Urothelium cell line (cell line): ENCODE measurements around the gene ULK4.

Experiments
- DNase-seq: peaks from one replicate; pipeline ENCODE4 v3.0.0; 2011; ENCODE audit warnings: low spot score, mixed read lengths
- FAIRE-seq: peaks from 2 replicates; lab custom pipeline; 2011; peaks lifted over from hg19 to GRCh38; lab: Jason Lieb, UNC

ULK4 gene

GRCh38 chr3:41327718-41328117, 634.2 kb downstream of the ULK4 start:
- no peak for FAIRE-seq
- no peak for DNase-seq

DNA sequence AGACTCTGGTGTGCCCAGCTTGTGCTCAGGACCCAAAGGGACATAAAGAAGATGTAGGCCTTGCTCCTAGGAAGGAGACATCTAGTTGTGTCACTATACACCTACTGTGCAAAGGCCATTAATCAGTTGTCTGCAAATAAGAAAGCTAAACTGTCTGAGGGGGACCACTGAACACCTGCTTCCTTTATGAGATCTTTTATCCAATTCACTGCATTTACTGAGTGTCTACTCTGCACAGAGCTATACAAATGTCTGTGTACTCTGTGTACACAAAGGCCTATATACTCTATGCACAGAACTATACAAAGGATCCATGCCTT, 637.8 kb downstream of the ULK4 start:
- FAIRE-seq (no peak), DNase-seq (no peak)

DNA sequence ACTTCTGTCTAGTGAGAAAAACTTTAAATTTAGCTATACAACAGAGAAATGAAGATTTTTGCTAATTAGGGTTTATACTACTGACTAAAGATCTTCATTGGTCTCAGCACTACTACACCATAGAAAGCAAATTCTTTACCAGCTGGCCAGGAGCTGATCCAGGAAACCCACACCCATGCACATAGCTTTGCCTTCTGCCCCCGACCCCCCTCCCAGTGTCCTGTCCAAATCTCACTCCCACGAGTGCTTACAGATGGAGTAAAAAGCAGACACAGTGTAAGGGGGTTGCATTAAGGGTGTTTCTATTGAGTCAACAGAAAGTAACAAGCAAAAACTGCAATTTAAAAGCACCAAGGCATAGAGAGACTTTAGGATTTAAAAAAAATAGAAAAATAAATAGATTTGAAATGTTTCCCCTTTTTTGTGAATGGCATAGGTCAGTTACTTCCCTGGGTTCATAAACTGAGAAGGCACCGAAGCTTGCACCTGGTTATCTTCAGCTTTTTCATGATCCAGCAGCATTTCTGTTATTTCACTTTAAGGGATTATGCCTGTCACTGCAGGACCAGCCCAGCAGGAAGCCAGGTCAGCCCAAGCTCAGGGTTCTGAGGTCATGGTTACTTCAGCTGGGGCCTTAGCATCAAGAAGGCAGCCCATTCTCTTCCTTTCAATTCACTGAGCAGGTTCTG, 638.3 kb downstream of the ULK4 start:
- no peak for DNase-seq

DNA sequence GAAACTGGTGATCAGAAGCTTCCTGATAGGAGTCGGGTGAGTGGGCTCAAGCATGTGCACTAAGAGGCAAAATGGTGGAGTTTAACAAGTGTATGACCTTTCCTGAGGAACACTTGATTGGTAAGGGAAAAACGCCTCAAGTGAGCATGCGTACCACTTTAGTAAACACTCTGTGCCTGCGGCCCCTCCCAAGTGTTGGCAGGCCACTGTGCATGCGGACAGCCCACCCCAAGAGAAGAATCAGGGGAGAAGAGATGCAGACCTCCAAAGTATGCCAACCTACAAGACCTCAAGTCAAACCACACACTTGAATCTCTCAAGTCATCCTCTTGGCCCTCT, 640.3 kb downstream of the ULK4 start:
- no peak for DNase-seq
- no peak for FAIRE-seq

More for the DNA sequence above, 638.3 kb downstream of the ULK4 start:
- no peak for FAIRE-seq

GRCh38 chr3:41320953-41321641, 640.8 kb downstream of the ULK4 start:
- DNase-seq (no peak), FAIRE-seq (no peak)

GRCh38 chr3:41318520-41318919, 643.4 kb downstream of the ULK4 start:
- DNase-seq: no peak
- no peak for FAIRE-seq

DNA sequence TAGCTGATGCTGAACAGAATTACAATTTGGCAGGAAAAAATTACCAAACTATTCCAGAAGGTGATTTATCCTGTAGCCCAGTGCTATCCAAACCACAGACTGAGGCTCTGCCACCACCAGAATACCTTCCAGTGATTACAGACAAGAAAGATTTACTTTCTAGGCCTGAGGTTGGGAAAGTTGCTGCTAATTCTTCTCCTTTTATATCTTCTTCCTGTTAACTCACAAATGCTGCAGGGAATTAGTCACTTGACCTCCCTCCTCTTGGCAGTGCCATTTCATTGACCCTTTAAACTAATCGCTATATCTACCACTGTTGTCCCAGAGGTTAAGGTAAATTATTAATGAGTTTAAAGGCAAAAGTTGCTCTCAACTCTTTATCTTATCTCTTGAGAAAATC, 644.2 kb downstream of the ULK4 start:
- no peak for DNase-seq
- no peak for FAIRE-seq

DNA sequence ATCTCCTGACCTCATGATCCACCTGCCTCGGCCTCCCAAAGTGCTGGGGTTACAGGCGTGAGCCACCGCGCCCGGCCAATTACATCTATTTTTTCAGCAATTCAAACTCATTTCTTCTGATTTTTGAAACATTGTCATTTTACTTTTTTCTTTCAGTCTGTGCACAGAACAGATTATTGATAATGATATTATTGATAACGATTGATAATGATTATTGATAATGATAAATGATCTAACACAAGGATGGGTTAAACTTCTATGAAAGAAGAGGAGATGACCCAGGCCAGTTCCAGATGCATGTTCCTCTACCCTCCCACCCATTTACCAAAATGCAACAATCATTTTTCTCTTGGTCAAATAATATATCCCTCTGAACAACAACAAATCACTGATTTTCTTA, 644.6 kb downstream of the ULK4 start:
- no peak for DNase-seq
- FAIRE-seq: no peak

- DNase-seq: no peak
- FAIRE-seq: no peak
Observed at GRCh38 chr3:41315126-41315525, 646.8 kb downstream of the ULK4 start.

DNA sequence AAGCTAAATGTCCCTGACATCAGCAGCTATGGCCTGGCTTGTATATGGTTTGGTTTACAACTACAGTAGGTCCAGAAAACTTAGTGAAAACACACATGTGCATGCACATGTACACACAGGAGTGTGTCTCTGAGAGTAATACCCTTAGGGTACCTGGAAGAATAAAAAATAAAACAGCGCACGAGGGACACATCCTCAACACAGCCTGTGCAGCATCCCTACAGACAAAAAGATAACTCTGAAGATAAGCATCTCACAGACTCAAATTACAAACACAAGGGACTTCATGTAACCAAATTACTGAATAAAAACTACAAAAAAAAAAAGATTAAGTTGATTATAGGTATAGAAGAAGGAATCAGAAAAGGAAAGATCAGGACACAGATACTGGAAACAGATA, 653.8 kb downstream of the ULK4 start:
- FAIRE-seq (no peak), DNase-seq (no peak)

DNA sequence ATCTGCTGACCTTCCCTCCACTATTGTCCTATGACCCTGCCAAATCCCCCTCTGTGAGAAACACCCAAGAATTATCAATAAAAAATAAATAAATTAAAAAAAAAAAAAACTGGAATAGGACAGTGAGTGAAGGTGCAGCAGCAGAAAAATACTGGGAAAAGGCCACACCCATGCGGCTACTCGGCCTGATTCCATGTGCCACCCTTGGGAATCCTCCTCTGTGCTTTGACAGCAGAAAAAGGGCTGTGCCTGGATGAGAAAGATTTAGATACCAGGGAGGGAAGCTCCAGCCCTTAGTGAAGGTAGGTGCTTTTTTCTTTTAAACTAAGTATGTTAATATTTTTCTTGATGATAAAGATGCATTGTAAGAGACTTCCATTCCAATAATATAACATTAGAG, 654.8 kb downstream of the ULK4 start:
- DNase-seq (no peak), FAIRE-seq (no peak)

GRCh38 chr3:41304593-41304992, 657.3 kb downstream of the ULK4 start:
- FAIRE-seq: no peak
- no peak for DNase-seq

DNA sequence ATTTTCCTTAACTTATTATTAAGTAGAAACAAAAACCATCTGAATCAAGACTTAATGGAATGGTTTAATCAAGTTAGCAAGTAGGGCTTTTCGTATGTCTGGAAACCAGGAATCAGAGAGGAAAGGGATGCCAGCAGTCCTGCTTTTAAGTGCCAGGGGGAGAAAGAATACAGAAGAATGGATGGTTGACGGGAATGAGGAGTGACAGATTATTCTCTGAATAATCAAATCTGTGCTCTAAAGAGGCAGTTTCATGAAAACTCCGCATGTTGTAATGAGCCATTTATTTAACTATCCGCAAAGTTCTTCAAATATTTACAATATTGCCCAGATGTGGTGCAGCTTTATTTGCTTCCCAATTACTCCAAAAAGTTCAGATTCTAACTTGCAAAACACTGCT, 659.6 kb downstream of the ULK4 start:
- FAIRE-seq: no peak

GRCh38 chr3:41301548-41301947, 660.4 kb downstream of the ULK4 start:
- FAIRE-seq (no peak), DNase-seq (no peak)

More for the DNA sequence above, 659.6 kb downstream of the ULK4 start:
- no peak for DNase-seq

DNA sequence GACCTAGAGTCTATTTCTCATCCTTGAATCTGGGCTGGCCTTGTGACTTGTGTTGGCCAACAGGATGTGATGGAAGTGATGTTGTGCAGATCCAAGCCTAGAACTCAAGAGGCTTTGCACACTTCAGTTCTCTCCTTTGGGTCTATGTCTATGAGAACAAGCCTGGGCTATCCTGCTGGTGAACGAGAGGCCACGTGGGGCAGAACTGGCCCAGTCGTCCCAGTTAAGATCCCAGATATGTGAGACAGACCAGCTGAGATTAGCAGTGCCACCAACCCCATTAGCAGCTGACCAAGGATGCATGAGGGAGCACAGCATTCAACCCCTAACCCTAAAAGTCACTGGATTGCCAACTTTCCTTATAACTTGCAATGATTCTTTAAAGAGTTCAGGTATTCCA, 662.9 kb downstream of the ULK4 start:
- no peak for DNase-seq
- no peak for FAIRE-seq

DNA sequence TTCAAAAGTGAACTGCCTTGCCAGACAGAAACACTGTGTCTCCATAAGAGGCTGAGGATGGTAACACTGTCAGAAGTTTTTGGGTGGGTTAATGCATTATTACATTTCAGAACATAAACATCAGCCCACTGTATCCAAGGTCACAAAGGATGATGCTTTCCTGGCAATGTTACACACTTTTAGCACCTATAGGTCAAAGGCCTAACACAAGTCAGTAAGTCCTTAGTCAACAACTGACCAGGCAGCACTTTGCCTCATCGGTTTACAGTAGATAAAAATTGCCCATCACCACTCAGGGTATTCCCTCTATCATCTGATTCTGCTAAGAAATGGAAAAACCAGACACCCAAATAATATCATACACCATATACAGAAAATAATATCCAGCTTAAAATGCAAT, 664.2 kb downstream of the ULK4 start:
- FAIRE-seq: peak; percentile 17
- no peak for DNase-seq

DNA sequence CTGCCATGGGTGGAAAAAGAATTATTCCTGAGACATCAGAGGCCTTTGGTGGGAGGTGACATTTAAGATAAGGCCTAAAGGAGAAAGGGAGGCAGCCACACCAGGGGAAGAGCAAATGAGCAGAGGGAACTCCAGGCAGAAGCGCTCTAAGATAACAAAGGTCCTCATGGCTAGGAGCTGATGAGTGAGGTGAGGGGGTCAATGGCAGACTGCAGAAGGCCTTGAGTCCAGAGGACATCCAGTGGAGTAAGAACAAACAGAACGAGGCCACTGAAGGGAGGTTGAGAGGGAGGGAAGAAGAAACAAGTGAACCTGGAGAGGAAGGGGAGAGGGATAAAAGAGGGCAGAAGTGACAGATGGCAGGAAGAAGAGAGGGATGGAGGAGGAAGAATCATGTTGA, 665.3 kb downstream of the ULK4 start:
- DNase-seq: no peak
- FAIRE-seq: no peak

GRCh38 chr3:41295740-41296139, 666.2 kb downstream of the ULK4 start:
- no peak for DNase-seq
- FAIRE-seq: no peak

DNA sequence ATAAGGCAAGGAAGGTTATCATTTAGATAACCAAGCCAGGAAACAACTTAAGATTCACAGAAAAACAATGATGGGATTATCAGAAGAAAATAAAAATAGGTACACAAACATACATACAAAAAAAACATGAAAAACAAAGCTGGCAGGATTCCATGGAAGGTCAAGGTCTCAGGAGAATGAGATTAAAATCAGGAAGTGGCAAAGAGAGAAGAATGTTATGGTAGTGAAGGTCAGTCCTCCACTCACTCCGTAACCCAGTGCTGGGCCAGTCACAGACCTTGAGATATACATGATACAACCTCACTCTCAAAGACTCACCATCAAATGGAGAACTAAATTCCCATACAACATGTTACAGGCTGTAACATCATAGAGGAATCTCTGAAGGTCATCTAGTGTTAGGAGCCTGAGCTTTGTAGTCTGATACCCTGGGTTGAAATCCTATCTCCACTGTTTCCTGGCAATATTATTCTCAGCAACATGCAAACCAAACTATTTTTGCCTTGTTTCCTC, 668.7 kb downstream of the ULK4 start:
- FAIRE-seq: no peak
- no peak for DNase-seq

DNA sequence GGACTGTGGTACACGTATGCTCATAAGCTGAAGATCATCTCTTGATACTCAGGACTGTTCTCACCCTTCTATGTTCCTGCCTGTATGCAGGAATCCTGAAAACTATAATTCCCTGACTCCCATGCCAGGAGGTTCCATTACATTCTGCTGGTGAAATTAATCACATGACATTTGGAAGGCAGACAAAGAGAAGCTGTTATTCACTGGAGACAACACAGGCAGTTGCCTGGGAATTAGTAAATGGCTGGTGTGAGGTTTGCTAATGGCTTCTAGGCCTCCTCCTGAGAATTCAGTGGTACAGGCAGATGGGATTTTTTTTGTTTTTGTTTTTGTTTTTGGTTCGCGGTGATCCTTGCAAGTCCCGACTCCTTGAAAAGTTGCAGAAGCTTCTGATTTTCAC, 671.2 kb downstream of the ULK4 start:
- DNase-seq (no peak), FAIRE-seq (no peak)

GRCh38 chr3:41290306-41290705, 671.6 kb downstream of the ULK4 start:
- FAIRE-seq: no peak

DNA sequence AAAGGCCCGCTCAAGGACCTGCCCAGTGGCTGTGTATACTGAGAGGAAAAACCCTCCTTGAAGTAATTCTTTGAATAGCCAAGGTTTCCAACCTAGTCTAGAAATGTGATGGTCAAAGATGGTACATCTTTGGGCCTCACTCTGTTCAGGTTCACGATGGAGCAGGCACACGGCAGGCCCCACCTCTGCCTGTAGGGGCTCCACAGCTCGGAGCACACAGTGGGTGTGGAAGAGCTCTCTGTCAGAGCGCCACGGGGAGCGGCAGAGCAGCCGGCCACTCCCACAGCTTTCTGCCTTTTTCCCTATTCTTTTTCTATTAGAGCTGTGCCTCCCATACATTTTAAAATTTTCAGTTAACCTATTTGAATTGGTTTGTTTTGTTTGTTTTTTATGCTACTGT, 673.1 kb downstream of the ULK4 start:
- no peak for DNase-seq
- FAIRE-seq: no peak

More at GRCh38 chr3:41290306-41290705, 671.6 kb downstream of the ULK4 start:
- DNase-seq: no peak

DNA sequence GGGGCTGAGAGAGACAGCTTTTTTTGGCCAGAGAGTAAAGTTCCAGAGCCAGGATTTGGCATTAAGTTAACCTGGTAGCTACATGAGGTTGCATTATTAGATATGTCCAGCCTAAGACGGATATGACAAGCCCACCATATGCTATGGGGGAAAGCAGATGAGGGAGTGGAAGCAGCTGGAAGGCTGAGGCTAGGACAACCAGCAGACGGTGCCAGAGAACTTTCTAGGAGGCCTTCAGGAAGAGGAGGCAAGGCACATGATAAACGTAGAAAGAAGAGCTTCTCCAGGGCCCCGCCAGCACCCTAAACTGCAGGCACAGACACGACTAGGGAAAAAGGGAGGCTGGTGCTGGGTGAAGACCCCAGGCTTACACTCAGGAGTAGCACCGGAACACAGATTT, 675.6 kb downstream of the ULK4 start:
- no peak for DNase-seq
- FAIRE-seq: no peak
